MG63 (cell line): Measurements from ENCODE around the gene LRRC43. TPM values are rescaled to one million over a fixed set of nuclear protein-coding genes. Genes with fewer than 3 reads are reported as not detected.
A peak's percentile ranks its signal among the peaks of the same experiment; 100 is the strongest.
"Not testable (repeated sequence)": the region's sequence is repeated elsewhere in the genome, so short reads cannot be mapped to it uniquely, and the experiment has no call there.

ENCODE experiments used
- DNase-seq: peaks from one replicate; pipeline ENCODE4 v3.0.0-alpha.2; 2020
- H3K27me3 ChIP-seq: fragments of 250-450 bp; sonication (Bioruptor Pico); 2 replicates; pipeline ENCODE4 v1.5.1; 2020; ENCODE audit warnings: mild to moderate bottlenecking, moderate library complexity
- H3K36me3 ChIP-seq: fragments of 250-450 bp; sonication (Bioruptor Pico); 2 replicates; pipeline ENCODE4 v1.5.1; 2020; ENCODE audit warnings: mild to moderate bottlenecking, moderate library complexity
- H3K4me3 ChIP-seq: fragments of 250-450 bp; sonication (Bioruptor Pico); 2 replicates; pipeline ENCODE4 v1.5.1; 2020; ENCODE audit warnings: mild to moderate bottlenecking, moderate library complexity
- H3K9me3 ChIP-seq: fragments of 250-450 bp; sonication (Bioruptor Pico); 2 replicates; pipeline ENCODE4 v1.5.1; 2020; ENCODE audit warnings: mild to moderate bottlenecking, moderate library complexity
- total RNA-seq: library from RNA; depleted of rRNA; stranded (reverse); fragments of >200 nt; shearing (Covaris generic); gene quantifications from 2 replicates; pipeline ENCODE4 v1.2.3, GENCODE V29; 2014; ENCODE audit warnings: low replicate concordance

LRRC43 gene
- total RNA-seq, 1 experiment from 2014 or later: not detected

GRCh38 chr12:122202811-122203210, 19.9 kb downstream of the LRRC43 start:
- H3K9me3 ChIP-seq, H3K36me3 ChIP-seq, H3K27me3 ChIP-seq, DNase-seq: not testable (repeated sequence)
- H3K4me3 ChIP-seq: peak overlapping the region; percentile 51

- Histone ChIP-seq H3K9me3 (no peaks in the 10 kb centered on the region), H3K4me3 (peak within 1 kb of the TSS; percentile 51), H3K27me3 (no peaks in the 10 kb centered on the region), H3K36me3 (peaks cover 4% of the 10 kb centered on the region)
- peak; percentile 70 for DNase-seq
These were observed 20.6 kb downstream of the LRRC43 start, which contains the start of gene B3GNT4 for GRCh38 chr12:122203301-122204166. B3GNT4 (plus strand) TSS chr12:122203709; CDS start chr12:122204619, 910 bp downstream.

- no peaks in the 10 kb centered on the region for H3K27me3 ChIP-seq
- no peak for DNase-seq
- H3K9me3 ChIP-seq: no peaks in the 10 kb centered on the region
- H3K4me3 ChIP-seq: peak overlapping the region; percentile 51; the same call in 1 of the 2 replicates
- peaks cover 6% of the 10 kb centered on the region for H3K36me3 ChIP-seq
These were observed 21.5 kb downstream of the LRRC43 start for GRCh38 chr12:122204167-122205052.

- H3K27me3 ChIP-seq: no peaks in the 10 kb centered on the region
- no peak for DNase-seq
- peaks cover 12% of the 10 kb centered on the region for H3K36me3 ChIP-seq
- no peak overlapping the region for H3K4me3 ChIP-seq
- H3K9me3 ChIP-seq: no peaks in the 10 kb centered on the region
These were observed 22.4 kb downstream of the LRRC43 start for GRCh38 chr12:122205053-122205925.

GRCh38 chr12:122206111-122206881, 23.4 kb downstream of the LRRC43 start:
- H3K4me3 ChIP-seq: no peak overlapping the region
- no peak for DNase-seq
- H3K27me3 ChIP-seq: no peaks in the 10 kb centered on the region
- H3K36me3 ChIP-seq: peaks cover 12% of the 10 kb centered on the region
- H3K9me3 ChIP-seq: no peaks in the 10 kb centered on the region

GRCh38 chr12:122206976-122207375, 24.1 kb downstream of the LRRC43 start:
- H3K4me3 ChIP-seq: no peak overlapping the region
- no peaks in the 10 kb centered on the region for H3K9me3 ChIP-seq
- H3K36me3 ChIP-seq: peaks cover 14% of the 10 kb centered on the region
- no peak for DNase-seq
- no peaks in the 10 kb centered on the region for H3K27me3 ChIP-seq

GRCh38 chr12:122207391-122207790, 24.5 kb downstream of the LRRC43 start:
- Histone ChIP-seq H3K4me3 (no peak overlapping the region), H3K36me3 (peaks cover 17% of the 10 kb centered on the region), H3K27me3 (no peaks in the 10 kb centered on the region), H3K9me3 (no peaks in the 10 kb centered on the region)
- no peak for DNase-seq

GRCh38 chr12:122208073-122208820, 25.3 kb downstream of the LRRC43 start:
- peaks cover 17% of the 10 kb centered on the region for H3K36me3 ChIP-seq
- no peak for DNase-seq
- H3K27me3 ChIP-seq: no peaks in the 10 kb centered on the region
- no peaks in the 10 kb centered on the region for H3K9me3 ChIP-seq
- no peak overlapping the region for H3K4me3 ChIP-seq

- H3K27me3 ChIP-seq: no peaks in the 10 kb centered on the region
- H3K4me3 ChIP-seq: no peak overlapping the region
- DNase-seq: no peak
- no peaks in the 10 kb centered on the region for H3K9me3 ChIP-seq
- peaks cover 55% of the 10 kb centered on the region for H3K36me3 ChIP-seq
These were observed 32.8 kb downstream of the LRRC43 start for GRCh38 chr12:122215771-122216170.

GRCh38 chr12:122216445-122216844, 33.5 kb downstream of the LRRC43 start:
- no peak overlapping the region for H3K4me3 ChIP-seq
- no peaks in the 10 kb centered on the region for H3K9me3 ChIP-seq
- DNase-seq: no peak
- peaks cover 59% of the 10 kb centered on the region for H3K36me3 ChIP-seq
- H3K27me3 ChIP-seq: no peaks in the 10 kb centered on the region

GRCh38 chr12:122225683-122226365, 42.9 kb downstream of the LRRC43 start, which contains the start of gene DIABLO:
DIABLO (minus strand) TSS chr12:122226052; CDS start chr12:122226014, 38 bp downstream.
- DNase-seq: peak; percentile 100
- H3K27me3 ChIP-seq: no peaks in the 10 kb centered on the region

GRCh38 chr12:122226366-122227125, 43.6 kb downstream of the LRRC43 start:
- Histone ChIP-seq H3K9me3 (no peaks in the 10 kb centered on the region), H3K4me3 (peak overlapping the region; percentile 49), H3K27me3 (no peaks in the 10 kb centered on the region), H3K36me3 (peaks cover 24% of the 10 kb centered on the region)
- DNase-seq: no peak

More at GRCh38 chr12:122225683-122226365, 42.9 kb downstream of the LRRC43 start, which contains the start of gene DIABLO:
- Histone ChIP-seq H3K36me3 (peaks cover 28% of the 10 kb centered on the region), H3K4me3 (peak within 1 kb of the TSS; percentile 79), H3K9me3 (no peaks in the 10 kb centered on the region)

GRCh38 chr12:122227341-122227740, 44.4 kb downstream of the LRRC43 start:
- Histone ChIP-seq H3K9me3 (no peaks in the 10 kb centered on the region), H3K4me3 (no peak overlapping the region), H3K36me3 (peaks cover 19% of the 10 kb centered on the region), H3K27me3 (no peaks in the 10 kb centered on the region)
- no peak for DNase-seq

- Histone ChIP-seq H3K4me3 (no peak overlapping the region), H3K27me3 (no peaks in the 10 kb centered on the region), H3K9me3 (no peaks in the 10 kb centered on the region), H3K36me3 (peaks cover 17% of the 10 kb centered on the region)
- no peak for DNase-seq
These were observed 45.2 kb downstream of the LRRC43 start for GRCh38 chr12:122228092-122228491.
